GM12891 (cell line): ENCODE measurements around the gene RASSF1.

Experiments used
- POLR2A ChIP-seq: IDR thresholded peaks from 2 replicates; pipeline ENCODE4 v1.6.1; 2011; ENCODE audit warnings: low read depth, low read length, control low read depth
- POLR2AphosphoS5 ChIP-seq: IDR thresholded peaks from 2 replicates; pipeline ENCODE4 v1.6.1; 2011; ENCODE audit warnings: low read depth, low read length, control low read depth
- TAF1 ChIP-seq: IDR thresholded peaks from 2 replicates; pipeline ENCODE4 v1.6.1; 2011; ENCODE audit warnings: low read depth, low read length, control low read depth

GRCh38 chr3:50382722-50383121 is 42.1 kb upstream of the RASSF1 start:
- TF ChIP-seq POLR2AphosphoS5 (no peak), TAF1 (no peak), POLR2A (no peak)
